HPDE6-E6E7 (cell line): ENCODE results near the gene MYO5B.

ENCODE experiments used
- DNase-seq: peaks from one replicate; pipeline ENCODE4 v3.0.0; 2011; ENCODE audit warnings: missing footprints; ENCODE audit errors: extremely low spot score

Gene MYO5B

GRCh38 chr18:50152900-50153299, 42.0 kb downstream of the MYO5B start:
- DNase-seq = no peak

GRCh38 chr18:50151926-50152325, 43.0 kb downstream of the MYO5B start:
- DNase-seq = no peak

DNA sequence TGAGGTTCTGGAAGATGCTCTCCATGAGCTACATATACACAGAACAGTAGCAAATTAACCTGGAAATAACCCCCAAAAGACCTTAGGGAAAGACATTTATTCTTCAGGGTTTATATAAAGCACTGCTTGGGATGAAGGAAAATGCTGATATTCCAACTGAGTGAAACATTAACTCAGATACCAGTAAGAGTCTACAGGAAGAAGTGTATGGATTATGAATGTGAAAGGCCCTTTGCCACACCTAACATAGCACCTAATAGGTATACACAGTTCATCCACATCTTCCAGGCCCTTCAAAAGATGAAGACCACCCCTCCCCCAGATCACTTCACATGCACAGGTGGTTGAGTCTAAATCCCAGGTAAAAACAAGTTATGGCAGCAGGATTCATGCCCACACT, 50.4 kb downstream of the MYO5B start:
- no peak for DNase-seq

DNA sequence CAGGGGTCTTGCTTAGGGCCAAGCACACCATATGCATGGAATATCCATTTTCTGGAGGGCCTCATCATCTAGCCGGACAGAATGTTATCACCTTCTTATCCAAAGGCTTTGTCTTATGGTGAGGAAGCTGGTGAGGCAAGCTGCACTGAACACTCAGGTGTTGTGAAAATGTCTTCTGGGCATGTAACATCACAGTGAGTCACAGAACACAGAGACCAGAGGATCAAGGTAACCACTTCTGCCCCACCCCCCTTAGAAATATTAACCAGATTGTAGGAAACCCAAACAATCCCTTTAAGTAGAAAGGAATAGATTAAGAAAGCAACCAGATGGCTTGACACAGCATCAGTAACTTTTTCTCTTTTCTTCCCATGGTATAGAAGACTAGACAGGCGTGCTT, 51.1 kb downstream of the MYO5B start:
- peak; percentile 93 for DNase-seq

- no peak for DNase-seq
These were observed 51.7 kb downstream of the MYO5B start for GRCh38 chr18:50143294-50143693.

DNA sequence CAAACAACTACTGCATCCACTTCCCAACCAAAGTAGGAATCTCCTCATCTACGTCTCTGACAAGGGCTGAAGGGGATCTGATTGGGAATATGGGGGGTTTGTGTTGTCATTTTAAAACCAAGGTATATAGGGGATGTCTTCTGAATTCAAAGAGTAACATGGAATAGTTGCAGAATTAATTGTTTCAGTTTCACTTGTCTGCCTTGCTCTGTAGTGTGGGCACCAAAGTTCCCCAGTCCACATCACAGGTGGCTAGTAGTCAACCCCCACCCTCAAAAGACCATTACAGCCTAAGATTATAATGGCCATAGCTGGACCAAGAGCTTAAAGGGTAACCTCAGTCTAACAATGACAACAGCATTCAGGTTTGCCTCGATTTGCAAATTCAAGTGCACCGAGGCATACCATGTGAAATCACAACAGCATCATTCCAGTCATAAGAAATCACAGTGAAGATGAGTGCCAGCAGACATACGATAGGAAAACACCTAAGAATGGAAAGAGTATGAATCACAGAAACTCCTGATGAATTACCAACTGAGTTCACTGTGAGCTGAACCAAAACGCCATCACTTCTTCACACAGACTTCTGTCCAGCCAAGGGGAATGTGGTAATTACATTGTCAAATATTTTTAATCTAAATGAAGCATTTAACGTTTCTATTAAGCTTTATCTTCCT, 52.4 kb downstream of the MYO5B start:
- DNase-seq = no peak

DNA sequence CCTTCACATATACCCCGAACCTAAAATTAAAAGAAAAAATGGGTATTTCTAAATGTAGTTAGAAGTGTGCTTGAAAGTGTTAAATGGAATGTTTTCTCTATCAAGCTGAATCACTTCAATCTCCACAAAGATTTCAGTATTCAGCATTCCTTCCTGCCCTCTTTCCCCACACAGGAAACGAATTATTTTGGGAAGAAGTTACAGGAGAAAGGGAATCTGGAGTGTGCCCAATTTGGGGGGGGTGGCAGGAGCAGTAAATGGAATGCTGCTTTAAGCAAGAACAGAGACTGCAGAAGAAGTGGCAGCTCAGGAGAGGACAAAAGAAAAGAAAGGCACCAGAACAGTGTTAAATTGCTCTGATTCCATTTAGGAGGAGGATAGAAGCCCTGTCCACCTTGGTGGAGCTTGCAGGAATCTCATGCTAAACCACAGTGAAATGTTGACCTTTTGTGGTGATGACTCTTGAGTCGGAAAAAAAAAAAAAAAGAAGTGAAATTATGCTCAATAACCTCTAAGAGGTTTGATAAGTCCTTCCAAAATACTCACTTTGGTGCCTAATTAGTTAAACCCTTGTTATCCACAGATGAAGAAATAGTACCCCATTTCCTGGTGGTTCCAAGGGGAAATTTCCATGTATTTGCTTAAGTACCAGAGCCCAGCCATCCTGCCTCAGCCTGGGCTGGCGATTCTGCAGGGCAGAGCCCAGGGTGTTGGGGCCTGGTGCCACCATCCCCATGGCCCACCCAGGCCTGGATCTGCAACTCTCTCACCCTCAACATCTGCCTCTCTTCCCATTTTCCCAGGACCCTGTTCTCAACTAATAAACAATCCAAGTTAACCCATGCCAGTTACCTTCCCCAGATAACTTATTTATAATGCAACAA, 56.5 kb downstream of the MYO5B start:
- DNase-seq = no peak

GRCh38 chr18:50135903-50136302, 59.0 kb downstream of the MYO5B start:
- DNase-seq = no peak

GRCh38 chr18:50133526-50133925, 61.4 kb downstream of the MYO5B start:
- no peak for DNase-seq

- peak; percentile 17 for DNase-seq
These were observed 63.4 kb downstream of the MYO5B start for GRCh38 chr18:50131591-50131990.

DNA sequence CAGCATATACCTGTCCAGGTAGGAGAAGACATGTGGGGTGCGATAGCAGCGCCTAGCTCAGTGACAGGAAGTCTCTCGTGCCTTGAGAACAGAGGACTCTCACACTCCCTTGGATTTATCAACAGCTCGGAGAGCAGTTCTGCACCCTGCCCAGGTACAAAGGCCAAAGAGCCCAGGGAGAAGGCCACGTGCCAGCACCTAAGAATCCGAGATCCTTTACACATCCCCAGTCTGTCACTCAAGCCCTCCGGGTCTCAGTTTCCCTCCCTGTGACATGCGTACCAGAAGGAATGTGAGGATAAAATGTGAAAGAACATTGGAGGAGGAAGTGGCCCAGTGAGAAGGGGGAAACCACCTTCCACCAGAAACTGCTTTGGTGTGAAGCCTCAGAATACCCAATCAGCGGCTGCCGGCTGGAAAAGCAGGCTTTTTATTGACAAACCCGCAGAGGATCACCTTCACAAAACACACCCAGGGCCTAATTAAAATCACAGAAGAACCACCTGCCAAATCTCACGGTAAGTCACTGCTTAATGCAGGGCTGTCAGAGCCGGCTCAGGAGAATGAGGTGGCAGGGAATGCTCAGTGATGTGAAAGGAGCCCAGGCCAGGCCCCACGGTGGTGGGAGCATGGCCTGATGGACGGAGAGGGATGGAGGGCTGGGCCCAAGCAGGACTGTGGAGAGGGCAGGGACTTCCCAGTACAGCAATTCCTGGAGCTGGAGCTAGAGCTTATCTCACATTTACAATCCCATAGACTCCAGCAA, 66.3 kb downstream of the MYO5B start:
- no peak for DNase-seq

DNA sequence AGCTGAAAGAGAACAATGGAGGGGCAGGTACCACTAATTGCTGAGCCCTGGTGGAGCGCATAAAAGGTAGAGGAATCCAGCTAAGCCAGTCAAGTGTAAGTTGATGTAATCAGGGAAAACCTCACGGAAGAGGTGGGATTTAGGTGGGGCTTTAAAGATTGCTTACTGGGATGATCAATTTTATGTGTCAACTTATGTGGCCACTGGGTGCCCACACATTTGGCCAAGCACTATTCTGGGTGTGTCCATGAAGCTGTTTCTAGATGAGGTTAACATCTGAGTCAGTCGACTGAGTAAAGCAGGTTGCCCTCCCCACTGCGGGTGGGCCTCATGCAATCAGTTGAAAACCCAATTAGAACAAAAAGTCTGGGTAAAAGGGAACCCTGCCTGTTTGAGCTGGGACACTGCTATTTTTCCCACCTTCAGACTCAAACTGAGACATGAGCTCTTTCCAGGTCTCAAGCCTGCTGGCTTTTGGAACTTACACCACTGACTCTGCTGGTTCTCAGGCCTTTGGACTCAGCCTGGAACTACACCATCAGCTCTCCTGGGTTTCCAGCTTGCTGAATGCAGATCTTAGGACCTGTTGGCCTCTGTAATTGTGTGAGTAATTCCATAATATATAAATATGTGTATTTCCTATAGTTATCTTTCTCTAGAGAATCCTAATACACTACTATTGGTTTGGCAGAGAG, 67.3 kb downstream of the MYO5B start:
- no peak for DNase-seq

GRCh38 chr18:50126471-50126870, 68.5 kb downstream of the MYO5B start:
- no peak for DNase-seq

GRCh38 chr18:50125456-50125855, 69.5 kb downstream of the MYO5B start:
- no peak for DNase-seq

GRCh38 chr18:50119296-50119695, 75.7 kb downstream of the MYO5B start:
- DNase-seq = no peak

DNA sequence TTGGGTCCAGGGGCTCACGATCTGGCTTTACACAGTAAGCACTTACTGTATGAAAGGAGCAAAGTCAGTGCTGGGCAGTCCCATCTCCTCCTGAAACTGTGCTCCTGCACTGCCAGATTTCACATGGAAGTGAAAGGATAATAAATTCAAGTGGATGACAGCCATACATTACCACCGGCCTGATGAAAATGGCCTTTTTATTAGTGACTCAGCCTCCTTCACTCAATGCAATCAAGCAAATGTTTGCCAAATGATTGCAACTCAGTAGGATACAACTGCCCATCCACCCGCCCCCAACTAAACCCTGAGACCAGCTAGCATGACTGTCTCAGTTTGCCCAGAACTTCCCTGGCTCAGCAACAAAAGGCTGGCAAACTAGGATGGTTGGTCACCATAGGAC, 77.1 kb downstream of the MYO5B start:
- DNase-seq = no peak

DNA sequence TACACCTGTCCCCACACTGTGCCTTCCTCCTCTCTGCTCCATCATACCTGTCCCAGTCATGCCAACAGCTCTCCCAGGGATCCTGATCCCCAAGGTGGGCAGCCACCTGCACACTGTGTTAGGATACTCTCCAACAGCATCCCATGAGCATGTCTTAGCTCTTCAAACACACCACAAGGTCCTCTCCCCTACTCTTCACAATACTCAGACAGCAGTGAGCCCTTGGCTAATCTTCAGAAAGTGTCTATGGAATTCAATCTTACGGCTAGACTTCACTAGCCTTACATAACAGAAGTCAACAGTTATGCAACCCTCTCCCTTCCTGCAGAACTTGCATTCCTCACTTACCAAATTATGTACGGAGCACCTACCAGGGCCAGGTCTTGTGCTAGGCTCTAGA, 79.9 kb downstream of the MYO5B start:
- DNase-seq = no peak

- no peak for DNase-seq
These were observed 80.5 kb downstream of the MYO5B start for GRCh38 chr18:50114448-50114847.

GRCh38 chr18:50113726-50114125, 81.2 kb downstream of the MYO5B start:
- no peak for DNase-seq

DNA sequence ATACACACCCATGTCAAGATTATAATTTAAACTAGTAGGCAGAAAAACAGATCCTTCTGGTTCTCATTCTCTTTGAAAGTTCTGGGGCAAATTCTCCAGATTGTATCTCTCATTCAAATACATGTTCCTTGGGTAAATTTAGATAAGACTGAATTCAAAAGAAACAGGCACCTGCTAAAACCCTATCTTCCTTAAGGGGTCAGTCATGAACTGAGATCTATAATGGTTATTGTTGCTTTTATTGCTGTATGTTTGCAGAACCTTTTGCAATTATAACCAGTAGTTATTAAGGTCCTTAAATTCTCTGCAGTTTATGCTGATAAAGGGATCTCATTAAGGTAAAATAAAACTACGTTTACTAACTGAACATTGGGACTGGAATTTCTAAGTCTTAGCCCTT, 83.5 kb downstream of the MYO5B start:
- DNase-seq = peak; percentile 13

DNA sequence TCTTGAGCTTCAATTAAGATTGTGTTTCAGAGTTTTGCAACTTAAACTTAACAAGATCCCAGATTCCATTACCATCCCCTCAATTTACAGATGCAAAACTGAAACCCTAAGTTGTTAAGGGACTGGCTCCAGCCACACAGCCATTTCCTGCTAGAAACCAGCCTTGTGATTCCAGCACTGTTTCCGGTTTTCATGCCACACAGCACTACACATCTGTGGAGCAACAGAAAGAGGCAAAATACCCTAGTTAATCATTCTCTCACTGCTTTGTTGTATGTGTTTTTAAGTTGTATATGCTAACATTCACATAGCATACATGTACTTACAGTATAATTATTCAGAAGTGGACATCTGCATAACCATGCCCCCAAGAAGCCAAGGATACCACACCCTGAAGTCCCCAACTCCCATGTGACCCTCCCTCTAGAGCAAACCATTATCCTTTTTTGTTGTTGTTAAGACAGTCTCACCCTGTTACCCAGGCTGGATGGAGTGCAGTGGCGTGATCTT, 87.4 kb downstream of the MYO5B start:
- no peak for DNase-seq

- DNase-seq = no peak
These were observed 89.9 kb downstream of the MYO5B start for GRCh38 chr18:50105027-50105426.
